ENCODE measurements around the gene AKT3. TPM values are rescaled to one million over a fixed set of nuclear protein-coding genes. Genes with fewer than 3 reads are reported as not detected.

The AKT3 gene
- total and polyA plus RNA-seq, 2 of the 8 experiments (the other 6 are each of a cell fraction or from before 2014, with no cell fraction given) = 6.0 to 36.4 TPM

DNA sequence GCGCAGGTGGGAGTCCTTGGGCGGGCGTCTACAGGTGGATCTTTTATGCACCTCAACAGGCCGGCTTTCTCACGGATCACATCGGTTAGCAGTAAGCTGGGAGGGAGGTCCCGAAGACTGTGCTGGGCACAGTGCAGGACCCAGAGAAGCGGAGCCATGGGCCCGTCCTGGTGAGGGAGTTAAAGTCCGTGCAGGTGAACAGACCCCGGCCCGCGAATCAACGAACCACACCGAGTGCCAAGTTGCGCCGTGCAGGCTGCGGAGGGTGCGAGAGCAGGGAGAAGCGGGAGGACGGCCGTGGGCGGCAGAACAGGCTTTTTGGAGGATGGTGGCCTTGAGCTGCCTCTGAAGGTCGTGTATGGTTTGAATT is 360.9 kb downstream of the AKT3 start (continued):
- no peak for TF ChIP-seq SIN3A (conservative IDR thresholded peaks at IDR 0.05 in 1 of 2, IDR thresholded peaks at IDR 0.05 in 1 of 2; ENCODE audit: low read depth in 1 of 2, low read length in 2 of 2)

Data from H1 (cell line).